ENCODE data around the gene XPO6.

Gene XPO6

GRCh38 chr16:28052274-28053128 lies 159.3 kb downstream of the XPO6 start:
- ChIA-PET POLR2A (interaction anchor here (0.7 kb wide), 1 partner anchor 16 kb away, joined by 3 read pairs; no protein-coding TSS in a partner anchor), CTCF (no interaction called here)
- no peak for TF ChIP-seq FOXK2 (IDR thresholded peaks at IDR 0.05)
- TF ChIP-seq FOXA1 (IDR thresholded peaks at IDR 0.05) = no peak
- TF ChIP-seq PKNOX1 (IDR thresholded peaks at IDR 0.05) = no peak
- TF ChIP-seq TARDBP (IDR thresholded peaks at IDR 0.05) = no peak
- no peak for DNase-seq (ENCODE audit: extremely low spot score)

GRCh38 chr16:28051486-28051885 lies 160.3 kb downstream of the XPO6 start:
- no peak for TF ChIP-seq FOXM1 (IDR thresholded peaks at IDR 0.05; ENCODE audit: borderline replicate concordance)
- TF ChIP-seq ARNT (IDR thresholded peaks at IDR 0.05) = no peak
- TF ChIP-seq FOXA1 (IDR thresholded peaks at IDR 0.05) = no peak
- TF ChIP-seq L3MBTL2 (conservative IDR thresholded peaks at IDR 0.05) = no peak
- no peak for TF ChIP-seq FOXK2 (IDR thresholded peaks at IDR 0.05)
- no peak for TF ChIP-seq CTBP1 (IDR thresholded peaks at IDR 0.05; ENCODE audit: borderline replicate concordance)
- TF ChIP-seq HDGF (IDR thresholded peaks at IDR 0.05; ENCODE audit: borderline replicate concordance) = no peak
- TF ChIP-seq SP1 (IDR thresholded peaks at IDR 0.05) = no peak
- TF ChIP-seq ELF4 (IDR thresholded peaks at IDR 0.05) = no peak
- TF ChIP-seq TARDBP (IDR thresholded peaks at IDR 0.05) = no peak
- TF ChIP-seq LEF1 (IDR thresholded peaks at IDR 0.05; ENCODE audit: borderline replicate concordance) = no peak
- no peak for TF ChIP-seq ZNF384 (IDR thresholded peaks at IDR 0.05)
- no peak for TF ChIP-seq BHLHE40 (IDR thresholded peaks at IDR 0.05; ENCODE audit: borderline replicate concordance)
- TF ChIP-seq PKNOX1 (IDR thresholded peaks at IDR 0.05) = no peak
- TF ChIP-seq NFRKB (IDR thresholded peaks at IDR 0.05) = no peak
- no peak for TF ChIP-seq SUZ12 (IDR thresholded peaks at IDR 0.05)
- DNase-seq (ENCODE audit: extremely low spot score) = no peak
- ChIA-PET CTCF (no interaction called here), POLR2A (no interaction called here)

Data from HEK293T (cell line).